HG03039 (cell line): ENCODE data around the gene MAN2A1.

Experiments
- ATAC-seq: cut with Tn5 transposase; IDR thresholded peaks from one replicate; pipeline ENCODE4 v1.9.1; 2021; ENCODE audit warnings: mild to moderate bottlenecking, moderate library complexity; ENCODE audit not compliant: unreplicated experiment

Gene MAN2A1

GRCh38 chr5:109678447-109678846, 11.3 kb upstream of the MAN2A1 start:
- ATAC-seq = no peak

GRCh38 chr5:109681763-109682162, 8.0 kb upstream of the MAN2A1 start:
- ATAC-seq = no peak

GRCh38 chr5:109682383-109682782, 7.3 kb upstream of the MAN2A1 start:
- ATAC-seq = no peak

GRCh38 chr5:109685916-109686315, 3.8 kb upstream of the MAN2A1 start:
- no peak for ATAC-seq

- ATAC-seq = no peak
Observed at GRCh38 chr5:109688630-109688969, 1.1 kb upstream of the MAN2A1 start.

- ATAC-seq = peak; percentile 84
Observed at GRCh38 chr5:109688970-109689739, 572 bp upstream of the MAN2A1 start.

GRCh38 chr5:109690242-109690974, 681 bp downstream of the MAN2A1 start:
- ATAC-seq = peak; percentile 6

- no peak for ATAC-seq
Observed at GRCh38 chr5:109690975-109691574, 1.3 kb downstream of the MAN2A1 start.

GRCh38 chr5:109691996-109692395, 2.3 kb downstream of the MAN2A1 start:
- ATAC-seq = no peak

- no peak for ATAC-seq
Observed at GRCh38 chr5:109692852-109693251, 3.1 kb downstream of the MAN2A1 start.

GRCh38 chr5:109693535-109694400, 4.0 kb downstream of the MAN2A1 start:
- ATAC-seq = no peak

- ATAC-seq = no peak
Observed at GRCh38 chr5:109694451-109694891, 4.7 kb downstream of the MAN2A1 start.

- ATAC-seq = peak; percentile 47
Observed at GRCh38 chr5:109695005-109695926, 5.5 kb downstream of the MAN2A1 start.

GRCh38 chr5:109697339-109697738, 7.6 kb downstream of the MAN2A1 start:
- ATAC-seq = no peak

GRCh38 chr5:109700516-109701153, 10.9 kb downstream of the MAN2A1 start:
- ATAC-seq = no peak

GRCh38 chr5:109701252-109701651, 11.5 kb downstream of the MAN2A1 start:
- no peak for ATAC-seq

GRCh38 chr5:109701792-109702191, 12.1 kb downstream of the MAN2A1 start:
- no peak for ATAC-seq

- ATAC-seq = no peak
Observed at GRCh38 chr5:109703166-109703565, 13.4 kb downstream of the MAN2A1 start.

GRCh38 chr5:109703829-109704228, 14.1 kb downstream of the MAN2A1 start:
- ATAC-seq = no peak
